SK-N-SH (cell line): Measurements from ENCODE around the gene PFAS. TPM values are rescaled to one million over a fixed set of nuclear protein-coding genes. Genes with fewer than 3 reads are reported as not detected.

Experiments
- CTCF ChIA-PET: fragments of 300-600, 350-600 bp; formaldehyde crosslinking; extraction: SDS; loops from one replicate; lab custom pipeline; 2021; lab: Yijun Ruan, JAX
- POLR2A ChIA-PET: fragments of 350-600 bp; sonication (Branson Sonifier 250); formaldehyde crosslinking; extraction: SDS; loops from one replicate; lab custom pipeline; 2020; ENCODE audit warnings: antibody characterized with exemption, inconsistent platforms; lab: Yijun Ruan, JAX
- DNase-seq: peaks from one replicate; pipeline ENCODE4 v3.0.0; 2012
- H2AFZ ChIP-seq: fragments of 200-600 bp; sonication (generic); 2 replicates; pipeline ENCODE4 v1.8.1; 2016; ENCODE audit warnings: antibody characterized with exemption, mild to moderate bottlenecking, low read depth
- H3F3A ChIP-seq: fragments of 200-600 bp; sonication (generic); replicated peaks from 2 replicates; pipeline ENCODE3; 2016; ENCODE audit warnings: antibody characterized with exemption, mild to moderate bottlenecking; ENCODE audit not compliant: insufficient read depth
- H3K27ac ChIP-seq, 2 experiments: fragments of 200-500 bp in 1 of 2; fragments of 200-600 bp in 1 of 2; sonication (Bioruptor generic) in 1 of 2; sonication (generic), shearing (Covaris generic) in 1 of 2; 2 replicates each; pipeline versions ENCODE4 v1.5.1 to v1.6.1; 2014 to 2016; ENCODE audit warnings: low read depth in 2 of 2, inconsistent platforms in 1 of 2, low read length in 1 of 2, mild to moderate bottlenecking in 1 of 2, mixed read lengths in 1 of 2
- H3K27me3 ChIP-seq: fragments of 200-600 bp; sonication (generic), shearing (Covaris generic); 2 replicates; pipeline ENCODE4 v1.6.1; 2016; ENCODE audit warnings: mixed run types; ENCODE audit not compliant: insufficient read depth
- H3K36me3 ChIP-seq, 2 experiments: fragments of 200-500 bp in 1 of 2; fragments of 200-600 bp in 1 of 2; sonication (Bioruptor generic) in 1 of 2; sonication (generic) in 1 of 2; replicated peaks in 1 of 2; 2 replicates each; pipeline versions ENCODE3 to v1.5.1; 2014 to 2016; ENCODE audit warnings: low read length in 1 of 2, mild to moderate bottlenecking in 1 of 2; ENCODE audit not compliant: insufficient read depth in 2 of 2, control insufficient read depth in 1 of 2
- H3K4me1 ChIP-seq, 2 experiments: fragments of 200-500 bp in 1 of 2; fragments of 200-600 bp in 1 of 2; sonication (Bioruptor generic) in 1 of 2; sonication (generic), shearing (Covaris generic) in 1 of 2; 2 replicates each; pipeline versions ENCODE4 v1.5.1 to v1.6.1; 2014 to 2016; ENCODE audit warnings: low read depth in 1 of 2, low read length in 1 of 2, mixed run types in 1 of 2; ENCODE audit not compliant: insufficient read depth in 2 of 2, control insufficient read depth in 1 of 2
- H3K4me2 ChIP-seq: fragments of 200-600 bp; sonication (generic), shearing (Covaris generic); 2 replicates; pipeline ENCODE4 v1.6.1; 2017; ENCODE audit warnings: mixed run types
- H3K4me3 ChIP-seq, 2 experiments: fragments of 200-500 bp in 1 of 2; fragments of 200-600 bp in 1 of 2; sonication (Bioruptor generic) in 1 of 2; sonication (generic), shearing (Covaris generic) in 1 of 2; 2 replicates each; pipeline versions ENCODE4 v1.5.1 to v1.8.1; 2014 to 2016; ENCODE audit warnings: low read depth in 2 of 2, inconsistent platforms in 1 of 2, low read length in 1 of 2, mild to moderate bottlenecking in 1 of 2, mixed read lengths in 1 of 2, moderate library complexity in 1 of 2
- H3K79me2 ChIP-seq: fragments of 200-600 bp; sonication (generic); 2 replicates; pipeline ENCODE4 v1.8.1; 2017; ENCODE audit warnings: mild to moderate bottlenecking; ENCODE audit not compliant: insufficient read depth
- H3K9ac ChIP-seq: fragments of 200-600 bp; sonication (generic); 2 replicates; pipeline ENCODE4 v1.6.1; 2017; ENCODE audit warnings: mixed run types
- H3K9me2 ChIP-seq: fragments of 200-600 bp; sonication (generic); 2 replicates; pipeline ENCODE4 v1.6.1; 2017; ENCODE audit warnings: mixed run types
- H3K9me3 ChIP-seq: fragments of 200-600 bp; sonication (generic); 2 replicates; pipeline ENCODE4 v1.6.1; 2017; ENCODE audit warnings: mixed run types, mild to moderate bottlenecking, moderate library complexity
- H4K20me1 ChIP-seq: fragments of 200-600 bp; sonication (generic); 2 replicates; pipeline ENCODE4 v1.6.1; 2017; ENCODE audit warnings: mild to moderate bottlenecking, mixed run types; ENCODE audit not compliant: insufficient read depth
- EP300 ChIP-seq, 2 experiments: IDR thresholded peaks; 2 replicates each; pipeline versions ENCODE4 v1.4.0 to v1.6.1; 2012; ENCODE audit warnings: borderline replicate concordance in 1 of 2, low read depth in 1 of 2, low read length in 1 of 2
- EZH2phosphoT487 ChIP-seq: fragments of 200-600 bp; sonication (generic); IDR thresholded peaks from 2 replicates; pipeline ENCODE4 v1.6.1; 2017; ENCODE audit warnings: low read depth, mixed run types, mild to moderate bottlenecking, antibody characterized with exemption, moderate library complexity, borderline replicate concordance
- GATA2 ChIP-seq: sonication (generic); formaldehyde crosslinking; IDR thresholded peaks from 2 replicates; pipeline ENCODE4 v1.5.0; 2020; ENCODE audit warnings: mild to moderate bottlenecking, missing genetic modification reagents
- JUND ChIP-seq: IDR thresholded peaks from 2 replicates; pipeline ENCODE4 v1.4.0; 2012
- MEF2A ChIP-seq: IDR thresholded peaks from 2 replicates; pipeline ENCODE4 v1.4.0; 2012; ENCODE audit warnings: low read depth, borderline replicate concordance
- MXI1 ChIP-seq: IDR thresholded peaks from 2 replicates; pipeline ENCODE4 v1.6.1; 2012; ENCODE audit warnings: mild to moderate bottlenecking, low read depth, low read length, improper control_type of control experiment
- NFIC ChIP-seq: IDR thresholded peaks from 2 replicates; pipeline ENCODE4 v1.4.0; 2012; ENCODE audit warnings: borderline replicate concordance
- RAD21 ChIP-seq: IDR thresholded peaks from 2 replicates; pipeline ENCODE4 v1.6.1; 2012; ENCODE audit warnings: mild to moderate bottlenecking, low read length
- RCOR1 ChIP-seq: fragments of 150-350 bp; IDR thresholded peaks from 2 replicates; pipeline ENCODE4 v1.6.1; 2017; ENCODE audit warnings: antibody characterized with exemption, low read length
- RXRA ChIP-seq: IDR thresholded peaks from 2 replicates; pipeline ENCODE4 v1.4.0; 2012; ENCODE audit warnings: low read depth, mild to moderate bottlenecking, borderline replicate concordance
- SIN3A ChIP-seq: IDR thresholded peaks from 2 replicates; pipeline ENCODE4 v1.6.1; 2012; ENCODE audit warnings: low read depth, mild to moderate bottlenecking, low read length, moderate library complexity, borderline replicate concordance
- SMC3 ChIP-seq: IDR thresholded peaks from 2 replicates; pipeline ENCODE4 v1.6.1; 2012; ENCODE audit warnings: low read depth, low read length, improper control_type of control experiment
- TCF12 ChIP-seq: IDR thresholded peaks from 2 replicates; pipeline ENCODE4 v1.4.0; 2012
- TEAD4 ChIP-seq: IDR thresholded peaks from 2 replicates; pipeline ENCODE4 v1.4.0; 2012; ENCODE audit warnings: mild to moderate bottlenecking, borderline replicate concordance; ENCODE audit not compliant: insufficient read depth
- YY1 ChIP-seq: IDR thresholded peaks from 2 replicates; pipeline ENCODE4 v1.4.0; 2012; ENCODE audit warnings: low read depth, mild to moderate bottlenecking
- WGBS: methylation state at CpG from one replicate; pipeline ENCODE4 v1.1.6; 2017; ENCODE audit warnings: low lambda C conversion rate; 5-methylcytosine and 5-hydroxymethylcytosine counted together
- polyA plus RNA-seq, 3 experiments: library from polyadenylated mRNA; depleted of rRNA; stranded (reverse); fragments of >200 nt; gene quantifications; 2 replicates each; pipeline ENCODE4 v1.2.3, GENCODE V29; 2012
- TF ChIP-seq, protein P1 (sequence below): IDR thresholded peaks from 2 replicates; pipeline ENCODE4 v1.4.0; 2012; ENCODE audit warnings: low read depth, borderline replicate concordance
- TF ChIP-seq, protein P2 (sequence below): fragments of 200-600 bp; sonication (generic); IDR thresholded peaks from 2 replicates; pipeline ENCODE4 v1.6.1; 2017; ENCODE audit warnings: antibody characterized with exemption, mild to moderate bottlenecking, moderate library complexity
- TF ChIP-seq, protein P3 (sequence below): IDR thresholded peaks from 2 replicates; pipeline ENCODE4 v1.6.1; 2012; ENCODE audit warnings: mild to moderate bottlenecking, low read depth, low read length, moderate library complexity
- TF ChIP-seq, protein P4 (sequence below): fragments of 150-350 bp; IDR thresholded peaks from 2 replicates; pipeline ENCODE4 v1.6.1; 2016; ENCODE audit warnings: mild to moderate bottlenecking, low read depth, low read length
- TF ChIP-seq, protein P5 (sequence below): fragments of 150-350 bp; IDR thresholded peaks from 2 replicates; pipeline ENCODE4 v1.6.1; 2017; ENCODE audit warnings: antibody characterized with exemption, low read length, low read depth, borderline replicate concordance

The PFAS gene
- polyA plus RNA-seq, 1 of the 3 experiments (the other 2 are of a cell fraction) = 22.4 TPM

DNA sequence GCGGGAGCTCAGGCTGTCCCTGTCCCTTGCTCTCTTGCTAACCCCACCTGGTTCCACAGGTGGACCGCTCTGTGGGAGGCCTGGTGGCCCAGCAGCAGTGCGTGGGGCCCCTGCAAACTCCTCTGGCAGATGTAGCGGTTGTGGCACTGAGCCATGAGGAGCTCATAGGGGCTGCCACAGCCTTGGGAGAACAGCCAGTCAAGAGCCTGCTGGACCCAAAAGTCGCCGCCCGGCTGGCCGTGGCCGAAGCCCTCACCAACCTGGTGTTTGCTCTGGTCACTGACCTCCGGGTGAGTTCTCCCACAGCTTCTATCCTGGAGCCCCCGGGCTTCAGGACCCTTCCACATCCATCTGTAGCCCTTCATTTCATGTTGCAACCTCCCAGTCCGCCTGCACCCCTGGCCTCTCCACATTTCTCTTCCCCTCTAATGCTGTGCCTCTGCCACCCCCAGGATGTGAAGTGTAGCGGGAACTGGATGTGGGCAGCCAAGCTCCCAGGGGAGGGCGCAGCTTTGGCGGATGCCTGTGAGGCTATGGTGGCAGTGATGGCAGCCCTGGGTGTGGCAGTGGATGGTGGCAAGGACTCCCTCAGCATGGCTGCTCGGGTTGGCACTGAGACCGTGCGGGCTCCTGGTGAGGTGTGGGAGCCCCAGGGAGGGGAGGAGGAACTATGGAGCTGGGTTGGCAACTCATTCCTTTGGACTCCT, 15.9 kb downstream of the PFAS start (continued):
- TF ChIP-seq, protein P1, sequence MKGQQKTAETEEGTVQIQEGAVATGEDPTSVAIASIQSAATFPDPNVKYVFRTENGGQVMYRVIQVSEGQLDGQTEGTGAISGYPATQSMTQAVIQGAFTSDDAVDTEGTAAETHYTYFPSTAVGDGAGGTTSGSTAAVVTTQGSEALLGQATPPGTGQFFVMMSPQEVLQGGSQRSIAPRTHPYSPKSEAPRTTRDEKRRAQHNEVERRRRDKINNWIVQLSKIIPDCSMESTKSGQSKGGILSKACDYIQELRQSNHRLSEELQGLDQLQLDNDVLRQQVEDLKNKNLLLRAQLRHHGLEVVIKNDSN = no peak

DNA sequence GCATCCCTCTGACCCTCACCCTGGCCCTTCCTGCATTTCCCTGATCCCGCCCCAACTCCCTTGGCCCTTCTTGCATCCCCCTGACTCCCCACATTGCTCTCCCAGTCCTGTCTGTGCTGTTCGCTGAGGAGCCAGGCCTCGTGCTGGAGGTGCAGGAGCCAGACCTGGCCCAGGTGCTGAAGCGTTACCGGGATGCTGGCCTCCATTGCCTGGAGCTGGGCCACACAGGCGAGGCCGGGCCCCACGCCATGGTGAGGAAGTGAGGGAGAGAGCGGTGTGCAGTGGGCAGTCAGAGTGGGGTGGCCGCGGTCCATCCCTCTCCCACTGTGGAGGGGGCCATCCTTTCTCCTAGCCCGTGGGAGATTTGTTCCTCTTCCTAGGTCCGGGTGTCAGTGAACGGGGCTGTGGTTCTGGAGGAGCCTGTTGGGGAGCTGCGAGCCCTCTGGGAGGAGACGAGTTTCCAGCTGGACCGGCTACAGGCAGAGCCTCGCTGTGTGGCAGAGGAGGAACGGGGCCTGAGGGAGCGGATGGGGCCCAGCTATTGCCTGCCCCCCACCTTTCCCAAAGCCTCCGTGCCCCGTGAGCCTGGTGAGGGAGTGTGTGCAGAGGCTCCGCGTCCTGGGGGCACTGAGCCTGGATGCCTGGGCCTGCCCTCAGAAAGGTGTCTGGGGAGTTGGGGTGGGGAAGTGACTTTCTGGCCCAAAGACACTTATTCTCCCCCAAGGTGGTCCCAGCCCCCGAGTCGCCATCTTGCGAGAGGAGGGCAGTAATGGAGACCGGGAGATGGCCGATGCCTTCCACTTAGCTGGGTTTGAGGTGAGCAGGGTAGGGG, 17.8 kb downstream of the PFAS start:
- no peaks in the 10 kb centered on the region for H3K79me2 ChIP-seq
- ChIA-PET CTCF (interaction anchor here (0.6 to 1.0 kb wide), 2 partner anchors 49 to 173 kb away, joined by 3 read pairs; no protein-coding TSS in a partner anchor), POLR2A (no interaction called here)
- no peak overlapping the region for H3K27ac ChIP-seq
- H3K9me2 ChIP-seq = no peaks in the 10 kb centered on the region
- H3K4me2 ChIP-seq = no peak overlapping the region
- no peak overlapping the region for H3K9ac ChIP-seq
- 95% methylated on average over 19 of the region's 29 CpGs for WGBS
- H3K4me3 ChIP-seq = no peak overlapping the region
- no peaks in the 10 kb centered on the region for H3K27me3 ChIP-seq
- DNase-seq = no peak
- H2AFZ ChIP-seq = no peak overlapping the region
- no peak for TF ChIP-seq TCF12
- TF ChIP-seq JUND = no peak
- TF ChIP-seq, protein P2, sequence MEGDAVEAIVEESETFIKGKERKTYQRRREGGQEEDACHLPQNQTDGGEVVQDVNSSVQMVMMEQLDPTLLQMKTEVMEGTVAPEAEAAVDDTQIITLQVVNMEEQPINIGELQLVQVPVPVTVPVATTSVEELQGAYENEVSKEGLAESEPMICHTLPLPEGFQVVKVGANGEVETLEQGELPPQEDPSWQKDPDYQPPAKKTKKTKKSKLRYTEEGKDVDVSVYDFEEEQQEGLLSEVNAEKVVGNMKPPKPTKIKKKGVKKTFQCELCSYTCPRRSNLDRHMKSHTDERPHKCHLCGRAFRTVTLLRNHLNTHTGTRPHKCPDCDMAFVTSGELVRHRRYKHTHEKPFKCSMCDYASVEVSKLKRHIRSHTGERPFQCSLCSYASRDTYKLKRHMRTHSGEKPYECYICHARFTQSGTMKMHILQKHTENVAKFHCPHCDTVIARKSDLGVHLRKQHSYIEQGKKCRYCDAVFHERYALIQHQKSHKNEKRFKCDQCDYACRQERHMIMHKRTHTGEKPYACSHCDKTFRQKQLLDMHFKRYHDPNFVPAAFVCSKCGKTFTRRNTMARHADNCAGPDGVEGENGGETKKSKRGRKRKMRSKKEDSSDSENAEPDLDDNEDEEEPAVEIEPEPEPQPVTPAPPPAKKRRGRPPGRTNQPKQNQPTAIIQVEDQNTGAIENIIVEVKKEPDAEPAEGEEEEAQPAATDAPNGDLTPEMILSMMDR = no peak
- TF ChIP-seq MEF2A = no peak
- TF ChIP-seq, protein P3, sequence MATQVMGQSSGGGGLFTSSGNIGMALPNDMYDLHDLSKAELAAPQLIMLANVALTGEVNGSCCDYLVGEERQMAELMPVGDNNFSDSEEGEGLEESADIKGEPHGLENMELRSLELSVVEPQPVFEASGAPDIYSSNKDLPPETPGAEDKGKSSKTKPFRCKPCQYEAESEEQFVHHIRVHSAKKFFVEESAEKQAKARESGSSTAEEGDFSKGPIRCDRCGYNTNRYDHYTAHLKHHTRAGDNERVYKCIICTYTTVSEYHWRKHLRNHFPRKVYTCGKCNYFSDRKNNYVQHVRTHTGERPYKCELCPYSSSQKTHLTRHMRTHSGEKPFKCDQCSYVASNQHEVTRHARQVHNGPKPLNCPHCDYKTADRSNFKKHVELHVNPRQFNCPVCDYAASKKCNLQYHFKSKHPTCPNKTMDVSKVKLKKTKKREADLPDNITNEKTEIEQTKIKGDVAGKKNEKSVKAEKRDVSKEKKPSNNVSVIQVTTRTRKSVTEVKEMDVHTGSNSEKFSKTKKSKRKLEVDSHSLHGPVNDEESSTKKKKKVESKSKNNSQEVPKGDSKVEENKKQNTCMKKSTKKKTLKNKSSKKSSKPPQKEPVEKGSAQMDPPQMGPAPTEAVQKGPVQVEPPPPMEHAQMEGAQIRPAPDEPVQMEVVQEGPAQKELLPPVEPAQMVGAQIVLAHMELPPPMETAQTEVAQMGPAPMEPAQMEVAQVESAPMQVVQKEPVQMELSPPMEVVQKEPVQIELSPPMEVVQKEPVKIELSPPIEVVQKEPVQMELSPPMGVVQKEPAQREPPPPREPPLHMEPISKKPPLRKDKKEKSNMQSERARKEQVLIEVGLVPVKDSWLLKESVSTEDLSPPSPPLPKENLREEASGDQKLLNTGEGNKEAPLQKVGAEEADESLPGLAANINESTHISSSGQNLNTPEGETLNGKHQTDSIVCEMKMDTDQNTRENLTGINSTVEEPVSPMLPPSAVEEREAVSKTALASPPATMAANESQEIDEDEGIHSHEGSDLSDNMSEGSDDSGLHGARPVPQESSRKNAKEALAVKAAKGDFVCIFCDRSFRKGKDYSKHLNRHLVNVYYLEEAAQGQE = no peak
- TF ChIP-seq YY1 = no peak
- TF ChIP-seq RXRA = no peak
- TF ChIP-seq EP300 (IDR thresholded peaks at IDR 0.05; ENCODE audit: borderline replicate concordance in 1 of 2, low read depth in 1 of 2, low read length in 1 of 2) = no peak
- no peak for TF ChIP-seq MXI1
- TF ChIP-seq, protein P4, sequence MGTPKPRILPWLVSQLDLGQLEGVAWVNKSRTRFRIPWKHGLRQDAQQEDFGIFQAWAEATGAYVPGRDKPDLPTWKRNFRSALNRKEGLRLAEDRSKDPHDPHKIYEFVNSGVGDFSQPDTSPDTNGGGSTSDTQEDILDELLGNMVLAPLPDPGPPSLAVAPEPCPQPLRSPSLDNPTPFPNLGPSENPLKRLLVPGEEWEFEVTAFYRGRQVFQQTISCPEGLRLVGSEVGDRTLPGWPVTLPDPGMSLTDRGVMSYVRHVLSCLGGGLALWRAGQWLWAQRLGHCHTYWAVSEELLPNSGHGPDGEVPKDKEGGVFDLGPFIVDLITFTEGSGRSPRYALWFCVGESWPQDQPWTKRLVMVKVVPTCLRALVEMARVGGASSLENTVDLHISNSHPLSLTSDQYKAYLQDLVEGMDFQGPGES = no peak
- TF ChIP-seq EZH2phosphoT487 = no peak
- TF ChIP-seq RAD21 = no peak
- TF ChIP-seq, protein P1 = no peak
- no peak for TF ChIP-seq TEAD4
- no peak for TF ChIP-seq NFIC
- no peak for TF ChIP-seq SMC3
- no peak for TF ChIP-seq RCOR1
- TF ChIP-seq, protein P5, sequence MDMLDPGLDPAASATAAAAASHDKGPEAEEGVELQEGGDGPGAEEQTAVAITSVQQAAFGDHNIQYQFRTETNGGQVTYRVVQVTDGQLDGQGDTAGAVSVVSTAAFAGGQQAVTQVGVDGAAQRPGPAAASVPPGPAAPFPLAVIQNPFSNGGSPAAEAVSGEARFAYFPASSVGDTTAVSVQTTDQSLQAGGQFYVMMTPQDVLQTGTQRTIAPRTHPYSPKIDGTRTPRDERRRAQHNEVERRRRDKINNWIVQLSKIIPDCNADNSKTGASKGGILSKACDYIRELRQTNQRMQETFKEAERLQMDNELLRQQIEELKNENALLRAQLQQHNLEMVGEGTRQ = no peak
- TF ChIP-seq GATA2 = no peak
- no peak for TF ChIP-seq SIN3A
- TF ChIP-seq, all 33 proteins: peak for 0
- H3F3A ChIP-seq = no peaks in the 10 kb centered on the region
- H4K20me1 ChIP-seq = no peaks in the 10 kb centered on the region
- H3K9me3 ChIP-seq = no peaks in the 10 kb centered on the region
- peaks cover 5 to 61% of the 10 kb centered on the region in 2 experiments for H3K36me3 ChIP-seq
- H3K4me1 ChIP-seq = no peaks in the 10 kb centered on the region
